Lower leg skin (tissue), 3 donors: Measurements from ENCODE around the gene KRTAP5-11.

Experiments
- CTCF ChIP-seq, 3 donors: fragments of 450-650 bp; IDR thresholded peaks; one replicate each; pipeline ENCODE4 v1.5.1; 2016; ENCODE audit warnings: antibody characterized with exemption in 3 of 3, mild to moderate bottlenecking in 3 of 3, moderate library complexity in 2 of 3
- POLR2A ChIP-seq, 2 donors: fragments of 450-650 bp; IDR thresholded peaks; one replicate each; pipeline ENCODE4 v1.6.1; 2016 to 2017; ENCODE audit warnings: antibody characterized with exemption in 2 of 2, mild to moderate bottlenecking in 1 of 2, moderate library complexity in 1 of 2

- TF ChIP-seq CTCF (IDR thresholded peaks at IDR 0.05) (no peak), POLR2A (IDR thresholded peaks at IDR 0.05) (no peak)
These were observed 23.7 kb downstream of the KRTAP5-11 start for GRCh38 chr11:71558996-71559395.
